WTC11 (cell line): ENCODE measurements around the gene UGT2A1. TPM values are rescaled to one million over a fixed set of nuclear protein-coding genes. Genes with fewer than 3 reads are reported as not detected.

Experiments used
- ATAC-seq: fragments of 200-7000 bp; cut with Tn5 transposase; 2 replicates; pipeline ENCODE4 v1.10.0; 2021; ENCODE audit warnings: mild to moderate bottlenecking, moderate library complexity
- CTCF ChIA-PET: fragments of 300-600 bp; sonication (Branson Sonifier 250); formaldehyde crosslinking; loops from one replicate; lab custom pipeline; 2021; ENCODE audit warnings: antibody characterized with exemption; lab: Charles Lee
- POLR2A ChIA-PET: fragments of 350-600 bp; sonication (Branson Sonifier 250); formaldehyde crosslinking; loops from one replicate; lab custom pipeline; 2021; ENCODE audit warnings: antibody characterized with exemption; lab: Charles Lee
- DNase-seq: peaks from one replicate; pipeline ENCODE4 v3.0.0; 2021; ENCODE audit warnings: low spot score
- H3K27ac Mint-ChIP-seq: 2 replicates; pipeline ENCODE4 v1.8.0; 2021; ENCODE audit warnings: mixed read lengths
- H3K27me3 Mint-ChIP-seq: 2 replicates; pipeline ENCODE4 v1.8.0; 2021; ENCODE audit warnings: low read depth, mild to moderate bottlenecking, moderate library complexity, mixed read lengths
- H3K36me3 Mint-ChIP-seq: 2 replicates; pipeline ENCODE4 v1.8.0; 2021; ENCODE audit warnings: mixed read lengths
- H3K4me1 Mint-ChIP-seq: 2 replicates; pipeline ENCODE4 v1.8.0; 2022; ENCODE audit warnings: mixed read lengths
- H3K4me3 Mint-ChIP-seq: 2 replicates; pipeline ENCODE4 v1.8.0; 2021; ENCODE audit warnings: mild to moderate bottlenecking, moderate library complexity, mixed read lengths
- H3K9me3 Mint-ChIP-seq: 2 replicates; pipeline ENCODE4 v1.8.0; 2021; ENCODE audit warnings: mixed read lengths
- ARID4B ChIP-seq: sonication (generic); formaldehyde crosslinking; IDR thresholded peaks from 2 replicates; pipeline ENCODE4 v1.8.0; 2023; ENCODE audit warnings: missing genetic modification reagents, mild to moderate bottlenecking, borderline replicate concordance
- CBFB ChIP-seq: sonication (generic); formaldehyde crosslinking; IDR thresholded peaks from 2 replicates; pipeline ENCODE4 v1.8.1; 2022; ENCODE audit warnings: mild to moderate bottlenecking, low read depth, missing genetic modification reagents
- ERG ChIP-seq: fragments of 250-450 bp; sonication (Bioruptor Pico); IDR thresholded peaks from 2 replicates; pipeline ENCODE4 v1.8.0; 2021; ENCODE audit warnings: mild to moderate bottlenecking
- IRF1 ChIP-seq: sonication (generic); formaldehyde crosslinking; IDR thresholded peaks from 2 replicates; pipeline ENCODE4 v1.8.0; 2023; ENCODE audit warnings: missing genetic modification reagents
- MXD4 ChIP-seq: fragments of 250-450 bp; sonication (Bioruptor Pico); IDR thresholded peaks from 2 replicates; pipeline ENCODE4 v1.8.0; 2021; ENCODE audit warnings: mild to moderate bottlenecking, moderate library complexity, borderline replicate concordance
- NFATC4 ChIP-seq: fragments of 250-450 bp; sonication (Bioruptor Pico); IDR thresholded peaks from 2 replicates; pipeline ENCODE4 v1.9.0; 2021; ENCODE audit warnings: mild to moderate bottlenecking
- NFYB ChIP-seq: sonication (generic); formaldehyde crosslinking; conservative IDR thresholded peaks from 2 replicates; pipeline ENCODE4 v1.8.0; 2022; ENCODE audit warnings: low read depth, missing genetic modification reagents
- NR1H2 ChIP-seq: sonication (generic); formaldehyde crosslinking; IDR thresholded peaks from 2 replicates; pipeline ENCODE4 v1.9.0; 2021; ENCODE audit warnings: mild to moderate bottlenecking, moderate library complexity, missing genetic modification reagents
- PRRX2 ChIP-seq: fragments of 250-450 bp; sonication (Bioruptor Pico); IDR thresholded peaks from 2 replicates; pipeline ENCODE4 v1.8.0; 2021; ENCODE audit warnings: mild to moderate bottlenecking
- SMAD4 ChIP-seq: sonication (generic); formaldehyde crosslinking; IDR thresholded peaks from 2 replicates; pipeline ENCODE4 v1.8.0; 2022; ENCODE audit warnings: mild to moderate bottlenecking, missing genetic modification reagents
- ZNF219 ChIP-seq: sonication (generic); formaldehyde crosslinking; IDR thresholded peaks from 2 replicates; pipeline ENCODE4 v1.8.0; 2023; ENCODE audit warnings: missing genetic modification reagents, mild to moderate bottlenecking, borderline replicate concordance
- ZNF281 ChIP-seq: sonication (generic); formaldehyde crosslinking; IDR thresholded peaks from 2 replicates; pipeline ENCODE4 v1.8.0; 2023; ENCODE audit warnings: mild to moderate bottlenecking, missing genetic modification reagents
- ZNF423 ChIP-seq: fragments of 250-450 bp; sonication (Bioruptor Pico); IDR thresholded peaks from 2 replicates; pipeline ENCODE4 v2.1.2; 2022; ENCODE audit warnings: mild to moderate bottlenecking, moderate library complexity
- ZNF425 ChIP-seq: fragments of 250-450 bp; sonication (Bioruptor Pico); conservative IDR thresholded peaks from 2 replicates; pipeline ENCODE4 v1.9.0; 2021; ENCODE audit warnings: mild to moderate bottlenecking
- ZNF532 ChIP-seq: fragments of 250-450 bp; sonication (Bioruptor Pico); IDR thresholded peaks from 2 replicates; pipeline ENCODE4 v1.9.0; 2021; ENCODE audit warnings: mild to moderate bottlenecking, borderline replicate concordance
- total RNA-seq: library from RNA; stranded (reverse); gene quantifications from 3 replicates; pipeline ENCODE4 v1.2.3, GENCODE V29; 2021
- TF ChIP-seq, protein P1 (sequence below): fragments of 200-600 bp; IDR thresholded peaks from 2 replicates; pipeline ENCODE4 v1.8.0; 2022; ENCODE audit warnings: antibody characterized with exemption

UGT2A1 gene
- total RNA-seq, 1 experiment from 2014 or later: 0.81 TPM

- ChIA-PET CTCF (interaction anchor here (0.6 kb wide), 1 partner anchor 66 kb away, joined by 3 read pairs; no protein-coding TSS in a partner anchor), POLR2A (no interaction called here)
- no peak for TF ChIP-seq PRRX2 (CRISPR knock-in tag)
- no peak for TF ChIP-seq NR1H2
- TF ChIP-seq ARID4B (CRISPR knock-in tag): no peak
- no peak for TF ChIP-seq ZNF425 (CRISPR knock-in tag)
- TF ChIP-seq ZNF423: no peak
- TF ChIP-seq NFYB (CRISPR knock-in tag): no peak
- TF ChIP-seq MXD4 (CRISPR knock-in tag): no peak
- TF ChIP-seq NFATC4 (CRISPR knock-in tag): no peak
- TF ChIP-seq ZNF532 (CRISPR knock-in tag): no peak
- TF ChIP-seq SMAD4 (CRISPR knock-in tag): no peak
- no peak for TF ChIP-seq ZNF219 (CRISPR knock-in tag)
- no peaks in the 10 kb centered on the region for H3K27me3 Mint-ChIP-seq
- H3K9me3 Mint-ChIP-seq: no peaks in the 10 kb centered on the region
- DNase-seq: no peak
- no peak overlapping the region for H3K4me3 Mint-ChIP-seq
- H3K36me3 Mint-ChIP-seq: no peaks in the 10 kb centered on the region
- no peak overlapping the region for H3K27ac Mint-ChIP-seq
- no peak for ATAC-seq
- H3K4me1 Mint-ChIP-seq: no peaks in the 10 kb centered on the region
Observed at GRCh38 chr4:69591364-69591763, 61.7 kb downstream of the UGT2A1 start.

DNA sequence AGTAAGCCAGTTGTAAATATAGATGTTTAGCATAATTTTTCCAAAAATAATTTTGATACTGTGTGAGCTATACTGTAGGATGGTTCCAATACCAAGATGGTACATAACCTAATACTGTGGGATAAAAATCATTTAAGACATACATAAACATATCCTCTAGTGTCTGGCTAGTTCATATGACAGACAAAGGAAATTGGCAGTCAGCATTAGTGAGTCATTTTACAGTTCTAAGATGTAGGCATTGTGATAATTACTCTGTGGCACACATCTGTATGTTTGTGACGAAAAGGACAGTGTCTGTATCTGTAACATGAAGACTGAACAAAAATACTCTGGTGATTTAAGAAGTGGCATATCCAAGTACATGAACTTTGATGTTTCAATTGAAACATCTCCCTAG lies 63.2 kb downstream of the UGT2A1 start:
- Mint-ChIP-seq H3K9me3 (no peaks in the 10 kb centered on the region), H3K36me3 (no peaks in the 10 kb centered on the region), H3K4me1 (no peaks in the 10 kb centered on the region), H3K27me3 (no peaks in the 10 kb centered on the region), H3K27ac (no peak overlapping the region), H3K4me3 (no peak overlapping the region)
- DNase-seq: no peak
- POLR2A ChIA-PET: no interaction called here
- CTCF ChIA-PET: no interaction called here
- no peak for ATAC-seq
- TF ChIP-seq CBFB (CRISPR knock-in tag) (no peak), ZNF281 (no peak), ERG (CRISPR knock-in tag) (no peak), IRF1 (CRISPR knock-in tag) (no peak)
- TF ChIP-seq, protein P1, sequence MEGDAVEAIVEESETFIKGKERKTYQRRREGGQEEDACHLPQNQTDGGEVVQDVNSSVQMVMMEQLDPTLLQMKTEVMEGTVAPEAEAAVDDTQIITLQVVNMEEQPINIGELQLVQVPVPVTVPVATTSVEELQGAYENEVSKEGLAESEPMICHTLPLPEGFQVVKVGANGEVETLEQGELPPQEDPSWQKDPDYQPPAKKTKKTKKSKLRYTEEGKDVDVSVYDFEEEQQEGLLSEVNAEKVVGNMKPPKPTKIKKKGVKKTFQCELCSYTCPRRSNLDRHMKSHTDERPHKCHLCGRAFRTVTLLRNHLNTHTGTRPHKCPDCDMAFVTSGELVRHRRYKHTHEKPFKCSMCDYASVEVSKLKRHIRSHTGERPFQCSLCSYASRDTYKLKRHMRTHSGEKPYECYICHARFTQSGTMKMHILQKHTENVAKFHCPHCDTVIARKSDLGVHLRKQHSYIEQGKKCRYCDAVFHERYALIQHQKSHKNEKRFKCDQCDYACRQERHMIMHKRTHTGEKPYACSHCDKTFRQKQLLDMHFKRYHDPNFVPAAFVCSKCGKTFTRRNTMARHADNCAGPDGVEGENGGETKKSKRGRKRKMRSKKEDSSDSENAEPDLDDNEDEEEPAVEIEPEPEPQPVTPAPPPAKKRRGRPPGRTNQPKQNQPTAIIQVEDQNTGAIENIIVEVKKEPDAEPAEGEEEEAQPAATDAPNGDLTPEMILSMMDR: no peak
